Stimulated activated naive CD8-positive, alpha-beta T cell treated with anti-CD3 and anti-CD28 coated beads, Interleukin-15, amount 100 ng/mL, for 72 hours (primary cell): Measurements from ENCODE around the gene SLC66A1.
A peak's percentile ranks its signal among the peaks of the same experiment; 100 is the strongest.

Experiments used
- ATAC-seq: fragments of 150-1000 bp; cut with Tn5 transposase; 2 replicates; pipeline ENCODE4 v1.10.0; 2021; ENCODE audit warnings: mild to moderate bottlenecking, moderate library complexity
- DNase-seq, 2 donors: peaks; one replicate each; pipeline ENCODE4 v3.0.0; 2021 to 2022
- H3K27ac Mint-ChIP-seq, 2 donors: one replicate each; pipeline ENCODE4 v1.8.0; 2022; ENCODE audit warnings: mild to moderate bottlenecking in 2 of 2, mixed read lengths in 2 of 2, moderate library complexity in 2 of 2
- H3K27me3 Mint-ChIP-seq: one replicate; pipeline ENCODE4 v1.8.0; 2022; ENCODE audit warnings: mixed read lengths
- H3K4me1 Mint-ChIP-seq: one replicate; pipeline ENCODE4 v1.8.0; 2022; ENCODE audit warnings: mild to moderate bottlenecking, mixed read lengths
- H3K4me3 Mint-ChIP-seq, 2 donors: one replicate each; pipeline ENCODE4 v1.8.0; 2022; ENCODE audit warnings: mild to moderate bottlenecking in 2 of 2, mixed read lengths in 2 of 2, moderate library complexity in 1 of 2
- H3K9me3 Mint-ChIP-seq, 2 donors: one replicate each; pipeline ENCODE4 v1.8.0; 2022; ENCODE audit warnings: mixed read lengths in 2 of 2

Gene SLC66A1

DNA sequence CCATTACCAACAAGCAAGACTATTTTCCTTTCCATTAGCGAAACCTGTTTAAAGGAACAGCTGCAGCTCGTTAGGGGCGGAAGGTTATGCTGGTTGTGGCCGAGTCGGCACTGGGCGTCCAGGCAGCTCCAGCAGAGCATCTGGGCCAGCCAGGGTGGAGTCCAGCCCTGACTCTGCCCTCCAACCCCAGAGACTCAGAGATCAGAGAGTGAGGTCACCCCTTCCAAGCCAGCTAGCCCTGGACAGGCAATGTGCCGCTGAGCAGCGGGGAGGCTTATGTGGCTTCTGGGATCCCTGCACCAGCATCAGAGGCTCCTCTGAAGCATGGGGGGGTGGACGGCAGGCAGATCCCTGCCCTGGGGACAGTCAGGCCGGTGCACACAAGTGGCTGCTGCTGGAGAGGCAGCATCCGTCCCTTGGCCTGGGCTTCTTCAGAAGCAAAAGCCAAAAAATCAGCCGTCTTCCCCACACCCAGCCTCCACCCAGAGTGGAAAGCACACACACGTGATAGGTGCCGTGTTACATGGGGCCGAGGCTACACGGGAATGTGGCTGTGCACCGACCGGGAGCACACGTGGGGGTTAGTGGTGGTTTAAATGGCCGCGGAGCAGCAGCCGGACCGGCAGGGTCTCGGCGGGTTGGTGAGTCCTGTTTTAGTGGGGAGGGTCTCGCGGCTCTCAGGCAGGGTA is 30.1 kb downstream of the SLC66A1 start:
- no peaks in the 10 kb centered on the region for H3K9me3 Mint-ChIP-seq
- H3K4me3 Mint-ChIP-seq: no peak overlapping the region
- peaks cover 23% of the 10 kb centered on the region for H3K4me1 Mint-ChIP-seq
- DNase-seq (no peak), ATAC-seq (no peak)
- no peaks in the 10 kb centered on the region for H3K27me3 Mint-ChIP-seq
- no peak overlapping the region for H3K27ac Mint-ChIP-seq

DNA sequence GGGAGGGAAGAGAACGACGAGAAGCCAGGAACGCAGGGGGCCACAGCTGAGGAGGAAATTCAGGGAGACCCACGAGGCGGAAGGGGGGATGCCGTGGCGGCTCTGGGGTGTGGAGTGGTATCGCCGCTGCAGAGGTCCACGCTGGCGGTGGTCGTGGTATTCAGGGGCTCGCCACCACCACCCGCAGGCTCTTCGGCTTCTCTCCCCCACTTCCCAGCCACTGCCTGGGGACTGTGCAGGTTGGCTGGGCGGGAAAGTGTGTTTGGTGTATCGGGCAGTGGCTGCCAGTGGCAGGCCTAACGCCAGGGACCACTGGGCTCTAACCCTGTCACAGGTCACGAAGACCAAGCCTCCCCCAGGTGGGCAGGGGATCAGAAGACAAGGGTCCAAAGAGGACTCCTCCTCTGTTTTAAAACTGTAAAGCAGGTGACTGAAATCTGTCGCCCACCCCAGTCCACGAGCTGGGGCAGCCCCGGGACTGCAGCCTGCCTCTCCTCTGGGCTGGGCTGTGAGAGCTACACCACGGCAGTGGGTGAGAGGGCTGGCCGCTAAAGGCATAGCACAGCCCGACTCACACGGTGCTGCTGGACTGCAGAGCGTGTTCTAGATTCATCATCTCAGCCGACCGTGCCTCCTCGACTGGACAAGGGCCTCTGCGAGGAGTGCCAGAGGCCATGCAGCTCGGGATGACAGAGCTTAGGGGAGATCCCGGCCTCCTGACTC is 30.9 kb downstream of the SLC66A1 start:
- peak overlapping the region in 1 of 2 donors; percentile 89 for H3K27ac Mint-ChIP-seq
- H3K9me3 Mint-ChIP-seq: no peaks in the 10 kb centered on the region

DNA sequence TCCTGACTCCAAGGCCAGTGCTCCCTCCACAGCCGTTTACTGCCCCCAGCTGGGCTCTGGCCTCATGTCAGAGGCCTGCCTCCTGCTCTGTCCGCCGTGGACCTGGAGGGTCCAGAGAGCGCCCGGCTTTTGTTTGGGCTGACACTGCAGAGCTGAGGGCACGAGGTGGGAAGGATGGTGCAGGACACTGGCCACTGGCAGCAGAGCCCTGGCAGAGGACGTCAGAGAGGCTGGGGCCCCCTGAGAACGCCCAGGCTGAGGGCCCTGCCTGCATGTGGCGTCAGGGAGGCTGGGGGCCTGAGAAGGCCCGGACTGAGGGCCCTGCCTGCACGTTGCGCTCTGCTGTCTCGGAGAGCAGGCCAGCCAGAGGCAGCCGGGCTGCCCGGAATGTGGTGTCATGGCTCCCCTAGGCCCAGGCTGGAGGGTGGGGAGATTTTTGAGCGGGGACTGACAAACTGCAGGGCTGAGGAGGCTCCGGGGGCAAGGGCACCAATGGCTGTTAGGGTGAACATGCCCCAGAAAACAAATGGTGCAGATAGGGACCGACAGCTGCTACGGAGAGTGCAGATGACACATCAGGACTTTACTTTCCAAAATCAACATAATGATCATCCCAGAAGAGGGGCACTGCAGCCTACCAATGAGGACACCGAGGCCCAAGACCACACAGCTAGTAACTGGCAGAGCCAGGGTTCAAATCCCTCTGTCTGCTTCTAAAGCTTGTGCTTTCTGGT is 31.7 kb downstream of the SLC66A1 start:
- DNase-seq: no peak
- Mint-ChIP-seq H3K9me3 (no peaks in the 10 kb centered on the region), H3K4me3 (no peak overlapping the region), H3K4me1 (peaks cover 11% of the 10 kb centered on the region), H3K27me3 (no peaks in the 10 kb centered on the region), H3K27ac (peak overlapping the region in 1 of 2 donors; percentile 34)
- ATAC-seq: peak; percentile 3

More for the DNA sequence above, 30.9 kb downstream of the SLC66A1 start:
- no peak overlapping the region for H3K4me3 Mint-ChIP-seq
- no peak for DNase-seq
- peaks cover 14% of the 10 kb centered on the region for H3K4me1 Mint-ChIP-seq
- no peaks in the 10 kb centered on the region for H3K27me3 Mint-ChIP-seq
- ATAC-seq: no peak

DNA sequence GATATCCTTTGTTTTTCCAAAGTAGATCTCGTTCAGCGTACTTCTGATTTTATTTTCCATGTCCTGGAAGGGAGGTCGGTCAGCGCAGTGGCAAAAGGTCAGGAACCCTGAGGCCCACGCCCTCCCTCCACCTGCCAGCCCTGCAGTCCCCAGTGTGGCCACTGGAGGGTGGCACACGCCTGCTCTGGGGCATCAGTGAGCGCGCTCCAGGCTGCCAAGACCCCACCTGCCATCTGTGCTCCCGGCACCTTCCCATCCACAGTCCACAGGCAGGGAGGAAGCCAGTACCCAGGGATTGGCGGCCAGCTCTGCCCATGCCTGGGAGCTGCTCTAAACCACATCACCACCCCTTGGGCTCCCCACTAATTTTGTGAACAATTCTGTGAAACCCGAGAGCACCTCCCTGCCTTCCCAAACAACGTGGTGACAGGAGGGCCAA is 32.3 kb downstream of the SLC66A1 start:
- ATAC-seq: peak; percentile 62
- DNase-seq: peak; percentile 37 to 40
- Mint-ChIP-seq H3K27ac (peak overlapping the region in 1 of 2 donors; percentile 34), H3K9me3 (no peaks in the 10 kb centered on the region), H3K27me3 (no peaks in the 10 kb centered on the region), H3K4me3 (no peak overlapping the region), H3K4me1 (peaks cover 11% of the 10 kb centered on the region)

DNA sequence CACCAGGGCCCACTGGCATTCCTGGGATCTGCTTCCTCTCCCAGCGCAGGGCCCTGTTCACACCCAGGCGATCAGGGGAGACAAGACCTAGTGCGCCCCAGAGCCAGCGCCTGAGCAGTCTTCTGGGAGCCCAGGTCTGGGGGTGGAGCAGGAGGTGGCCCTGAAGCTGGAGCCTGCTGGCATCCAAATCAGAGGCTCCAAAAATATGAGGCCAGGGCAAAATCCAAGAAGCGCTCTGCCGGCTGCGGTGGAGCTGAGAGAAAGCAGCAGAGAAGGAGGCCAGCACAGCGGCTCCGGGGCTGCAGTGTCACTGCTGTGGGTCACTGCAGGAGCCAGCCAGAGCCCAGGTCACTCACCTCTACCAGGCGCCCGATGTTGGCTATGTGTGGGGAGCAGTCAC is 32.7 kb downstream of the SLC66A1 start:
- no peak overlapping the region for H3K4me3 Mint-ChIP-seq
- ATAC-seq: no peak
- H3K27me3 Mint-ChIP-seq: no peaks in the 10 kb centered on the region
- H3K27ac Mint-ChIP-seq: peak overlapping the region in 1 of 2 donors; percentile 85
- H3K9me3 Mint-ChIP-seq: no peaks in the 10 kb centered on the region
- peaks cover 11% of the 10 kb centered on the region for H3K4me1 Mint-ChIP-seq
- DNase-seq: no peak

DNA sequence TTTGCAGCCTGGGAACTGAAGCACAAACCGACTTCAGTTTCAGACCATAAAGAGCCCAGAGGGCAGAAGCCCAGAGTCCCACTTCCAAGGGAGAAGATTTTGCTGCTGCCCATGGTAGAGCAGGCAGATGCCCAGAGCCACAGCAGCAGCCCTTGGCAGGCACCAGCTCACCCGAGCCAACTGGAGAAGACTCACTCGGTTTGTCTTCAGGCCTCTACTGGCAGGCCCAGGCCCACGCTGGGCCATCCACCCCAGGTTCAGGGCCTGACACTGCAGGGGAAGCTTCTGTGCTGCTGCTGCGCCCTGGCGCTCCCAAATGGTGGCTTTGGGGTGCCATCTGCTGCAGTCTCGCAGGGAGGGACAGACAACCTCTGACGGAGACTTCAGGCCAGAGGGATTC is 33.3 kb downstream of the SLC66A1 start:
- Mint-ChIP-seq H3K27me3 (no peaks in the 10 kb centered on the region), H3K4me1 (peaks cover 11% of the 10 kb centered on the region), H3K9me3 (no peaks in the 10 kb centered on the region), H3K27ac (peak overlapping the region in 1 of 2 donors; percentile 85), H3K4me3 (no peak overlapping the region)
- DNase-seq (no peak), ATAC-seq (no peak)

DNA sequence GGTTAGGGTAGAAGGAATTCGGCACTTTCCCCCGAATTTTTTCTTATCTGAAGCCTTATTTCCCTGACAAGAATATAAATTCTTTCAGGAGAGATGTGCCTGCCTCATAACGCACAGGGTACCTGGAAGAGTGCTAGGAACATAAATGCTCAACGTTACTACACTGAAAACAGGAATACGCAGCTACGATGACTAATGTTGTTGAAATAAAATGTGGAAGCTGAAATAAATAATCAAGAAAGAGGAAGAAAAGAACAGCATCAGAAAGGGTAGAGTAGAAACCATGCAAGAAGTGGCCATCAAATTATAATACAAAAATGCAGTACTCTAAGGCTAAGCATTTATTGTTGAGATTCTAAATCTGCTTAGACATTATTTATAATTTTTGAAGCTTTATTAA is 33.9 kb downstream of the SLC66A1 start:
- H3K4me3 Mint-ChIP-seq: no peak overlapping the region
- H3K27ac Mint-ChIP-seq: no peak overlapping the region

DNA sequence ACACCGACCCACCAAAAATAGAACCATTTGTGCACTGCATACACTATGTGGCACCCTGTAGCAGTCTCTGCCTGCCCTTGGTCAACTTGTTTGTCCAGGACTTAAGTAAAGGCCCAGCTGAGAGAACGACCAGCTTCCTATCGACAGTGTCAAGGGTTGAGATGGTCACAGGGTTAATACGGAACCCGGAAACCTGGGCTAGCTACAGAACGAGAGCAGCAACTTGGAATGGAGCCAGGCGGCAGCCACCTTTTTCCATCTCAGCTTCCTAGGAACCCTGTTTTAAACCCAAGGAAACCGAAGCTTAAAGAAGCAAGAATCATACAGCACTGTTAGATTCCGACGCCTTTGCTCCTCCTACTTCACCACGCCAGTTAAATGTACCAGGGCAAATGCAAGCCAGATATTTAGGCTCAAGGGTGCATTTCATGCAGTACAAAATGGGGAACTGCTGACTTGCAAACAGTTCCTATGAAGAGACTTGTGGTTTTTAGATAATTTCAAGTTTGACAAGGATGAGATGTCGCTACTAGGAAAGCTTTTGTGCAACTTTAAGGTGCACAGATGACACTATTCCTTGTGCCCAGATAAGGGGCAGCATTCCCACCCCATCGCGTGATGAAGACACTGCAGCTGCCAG is 35.5 kb downstream of the SLC66A1 start:
- H3K9me3 Mint-ChIP-seq: no peaks in the 10 kb centered on the region
- peaks cover 1% of the 10 kb centered on the region for H3K4me1 Mint-ChIP-seq
- H3K4me3 Mint-ChIP-seq: no peak overlapping the region
- ATAC-seq (no peak), DNase-seq (no peak)
- H3K27ac Mint-ChIP-seq: peak overlapping the region in 1 of 2 donors; percentile 69
- no peaks in the 10 kb centered on the region for H3K27me3 Mint-ChIP-seq

More for the DNA sequence above, 33.9 kb downstream of the SLC66A1 start:
- H3K4me1 Mint-ChIP-seq: peaks cover 11% of the 10 kb centered on the region
- H3K9me3 Mint-ChIP-seq: no peaks in the 10 kb centered on the region
- H3K27me3 Mint-ChIP-seq: no peaks in the 10 kb centered on the region
- DNase-seq (no peak), ATAC-seq (no peak)

DNA sequence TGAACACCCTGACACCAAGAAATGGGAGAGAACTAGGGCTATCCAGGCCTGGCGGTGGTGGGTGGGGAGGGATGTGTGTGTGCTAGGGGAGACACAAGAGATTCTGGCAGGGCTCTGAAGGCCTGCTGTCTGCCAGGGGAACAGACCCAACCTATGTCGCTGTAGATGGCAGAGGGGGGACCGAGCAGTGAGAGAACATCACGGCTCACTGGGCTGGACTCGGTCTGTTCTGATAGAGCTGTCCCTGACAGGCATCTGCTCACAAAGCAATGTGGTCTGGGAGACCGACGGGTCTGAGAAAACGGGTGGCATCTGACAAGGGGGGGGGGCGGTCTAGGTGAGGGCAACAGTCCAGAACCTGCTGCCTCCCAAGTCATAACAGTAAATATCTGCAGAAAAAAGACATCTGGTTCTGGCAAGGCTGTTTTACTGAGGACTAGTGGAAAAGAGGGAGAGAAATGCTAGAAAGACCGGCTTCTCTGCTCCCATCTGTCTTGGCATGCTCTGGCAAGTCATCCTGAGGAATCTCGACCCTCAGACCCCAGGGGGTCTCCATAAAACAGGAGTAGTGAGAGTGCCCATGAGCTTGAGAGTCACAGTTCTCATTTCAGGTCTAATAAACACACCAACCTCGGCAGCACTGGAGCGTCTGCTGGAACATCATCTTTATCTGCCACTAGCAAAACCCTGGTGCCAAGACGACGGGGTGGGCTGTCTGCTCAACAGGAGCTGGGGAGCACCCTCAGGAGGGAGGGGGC is 36.5 kb downstream of the SLC66A1 start:
- ATAC-seq (no peak), DNase-seq (no peak)
- Mint-ChIP-seq H3K9me3 (no peaks in the 10 kb centered on the region), H3K27ac (peak overlapping the region in 1 of 2 donors; percentile 76), H3K27me3 (no peaks in the 10 kb centered on the region), H3K4me3 (no peak overlapping the region), H3K4me1 (no peaks in the 10 kb centered on the region)

DNA sequence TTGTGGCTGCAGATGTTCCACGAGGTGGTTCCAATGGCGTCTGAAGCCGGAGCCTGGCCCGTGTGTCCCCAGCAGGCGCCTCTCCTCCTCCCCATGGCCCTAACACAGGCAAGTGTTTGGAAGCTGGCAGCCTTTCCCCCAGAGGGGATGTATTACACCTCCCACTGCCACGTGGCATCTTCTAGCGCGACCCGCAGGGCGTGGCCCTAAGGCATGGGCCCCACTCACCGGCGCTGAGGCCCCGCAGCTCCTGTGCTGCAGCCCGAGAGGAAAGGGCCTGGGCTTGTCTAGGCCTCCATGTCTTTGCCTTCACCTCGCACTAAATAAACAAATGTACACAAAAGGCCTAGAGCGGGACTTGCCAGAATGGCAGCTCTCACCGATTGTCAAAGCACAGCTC is 37.9 kb downstream of the SLC66A1 start:
- DNase-seq (no peak), ATAC-seq (no peak)
- H3K27ac Mint-ChIP-seq: peak overlapping the region in 1 of 2 donors; percentile 59
- H3K4me1 Mint-ChIP-seq: no peaks in the 10 kb centered on the region
- no peaks in the 10 kb centered on the region for H3K27me3 Mint-ChIP-seq
- H3K9me3 Mint-ChIP-seq: no peaks in the 10 kb centered on the region
- H3K4me3 Mint-ChIP-seq: no peak overlapping the region

DNA sequence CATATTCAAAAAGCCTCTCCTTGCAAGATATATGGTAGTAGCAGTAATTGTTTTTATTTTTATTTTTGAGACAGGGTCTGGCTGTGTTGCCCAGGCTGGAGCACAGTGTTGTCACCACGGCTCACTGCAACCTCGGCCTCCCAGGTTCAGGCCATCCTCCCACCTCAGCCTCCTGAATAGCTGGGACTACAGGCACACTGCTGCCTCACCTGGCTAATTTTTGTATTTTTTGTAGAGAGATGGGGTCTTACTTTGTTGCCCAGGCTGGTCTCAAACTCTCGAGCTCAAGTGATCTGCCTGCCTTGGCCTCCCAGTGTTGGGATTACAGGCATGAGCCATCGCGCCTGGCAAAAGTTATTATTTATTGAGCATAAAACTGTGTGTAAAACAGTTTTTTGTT is 38.4 kb downstream of the SLC66A1 start:
- H3K9me3 Mint-ChIP-seq: no peaks in the 10 kb centered on the region
- ATAC-seq: no peak
- no peak overlapping the region for H3K4me3 Mint-ChIP-seq
- no peak for DNase-seq
- H3K27me3 Mint-ChIP-seq: no peaks in the 10 kb centered on the region
- H3K4me1 Mint-ChIP-seq: no peaks in the 10 kb centered on the region
- H3K27ac Mint-ChIP-seq: no peak overlapping the region

DNA sequence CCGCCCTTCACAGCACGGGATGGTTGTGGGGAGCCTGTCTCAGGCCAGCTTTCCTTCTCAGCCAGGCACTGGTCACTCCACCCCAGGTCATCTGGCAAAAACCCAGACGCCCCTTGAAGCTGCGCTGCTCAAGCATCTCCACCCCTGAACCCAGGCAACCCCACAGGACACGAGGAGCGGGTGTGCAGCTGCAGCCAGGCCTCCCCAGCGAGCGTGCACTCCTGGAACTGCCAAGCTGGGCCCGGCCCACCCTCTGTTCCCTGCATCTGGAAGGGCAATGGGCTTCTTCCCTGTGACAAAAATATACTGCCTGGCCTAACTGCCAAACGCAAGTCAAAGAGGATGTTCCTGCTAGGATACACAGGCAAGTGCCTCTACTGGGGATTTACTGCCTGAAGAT is 39.7 kb downstream of the SLC66A1 start:
- Mint-ChIP-seq H3K27ac (peak overlapping the region; percentile 60 to 94), H3K4me1 (no peaks in the 10 kb centered on the region), H3K4me3 (no peak overlapping the region), H3K9me3 (no peaks in the 10 kb centered on the region), H3K27me3 (no peaks in the 10 kb centered on the region)
- no peak for ATAC-seq
- no peak for DNase-seq

DNA sequence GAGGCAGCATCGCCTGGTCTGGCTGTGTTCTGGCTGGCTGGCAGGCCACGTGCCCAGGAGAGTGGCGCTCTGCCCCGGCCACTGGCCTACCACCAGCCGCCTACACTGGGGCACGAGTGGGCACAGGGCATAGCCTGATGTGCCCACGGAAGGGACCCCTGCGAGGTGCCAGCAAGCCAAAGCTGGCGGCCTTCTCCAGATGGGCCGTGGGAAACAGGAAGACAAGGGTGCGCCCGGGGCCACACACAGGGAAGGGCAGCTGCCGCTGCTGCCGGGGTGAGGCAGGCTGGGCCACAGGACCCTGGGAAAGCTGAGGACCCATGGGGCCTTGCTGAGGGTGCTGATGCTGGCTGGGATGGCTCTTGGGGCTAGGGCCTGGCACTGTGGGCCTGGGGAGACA is 40.7 kb downstream of the SLC66A1 start:
- ATAC-seq (no peak), DNase-seq (no peak)
- Mint-ChIP-seq H3K9me3 (no peaks in the 10 kb centered on the region), H3K27ac (no peak overlapping the region), H3K4me3 (no peak overlapping the region), H3K27me3 (no peaks in the 10 kb centered on the region), H3K4me1 (no peaks in the 10 kb centered on the region)

DNA sequence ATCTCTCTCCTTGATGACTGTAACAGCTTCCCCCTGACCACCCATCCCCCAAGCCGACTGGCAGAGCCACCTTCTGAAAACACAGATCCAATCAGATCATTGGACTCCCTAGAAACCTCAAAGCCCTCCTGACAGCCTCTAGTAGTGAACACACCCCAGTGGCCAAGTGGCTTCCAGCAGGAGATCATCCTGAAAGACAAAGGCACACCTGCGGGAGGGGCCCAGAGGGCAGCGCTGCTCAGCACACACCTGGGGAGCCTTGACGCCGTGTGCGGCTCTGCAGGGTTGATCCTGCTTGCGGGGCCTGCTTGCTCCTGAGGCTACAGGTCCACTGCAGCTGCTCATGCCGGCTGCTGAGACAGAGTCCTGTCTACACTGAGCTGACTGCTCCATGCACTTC is 41.5 kb downstream of the SLC66A1 start:
- DNase-seq (no peak), ATAC-seq (no peak)
- H3K27ac Mint-ChIP-seq: peak overlapping the region in 1 of 2 donors; percentile 55
- no peaks in the 10 kb centered on the region for H3K4me1 Mint-ChIP-seq
- H3K9me3 Mint-ChIP-seq: no peaks in the 10 kb centered on the region
- no peak overlapping the region for H3K4me3 Mint-ChIP-seq
- no peaks in the 10 kb centered on the region for H3K27me3 Mint-ChIP-seq

DNA sequence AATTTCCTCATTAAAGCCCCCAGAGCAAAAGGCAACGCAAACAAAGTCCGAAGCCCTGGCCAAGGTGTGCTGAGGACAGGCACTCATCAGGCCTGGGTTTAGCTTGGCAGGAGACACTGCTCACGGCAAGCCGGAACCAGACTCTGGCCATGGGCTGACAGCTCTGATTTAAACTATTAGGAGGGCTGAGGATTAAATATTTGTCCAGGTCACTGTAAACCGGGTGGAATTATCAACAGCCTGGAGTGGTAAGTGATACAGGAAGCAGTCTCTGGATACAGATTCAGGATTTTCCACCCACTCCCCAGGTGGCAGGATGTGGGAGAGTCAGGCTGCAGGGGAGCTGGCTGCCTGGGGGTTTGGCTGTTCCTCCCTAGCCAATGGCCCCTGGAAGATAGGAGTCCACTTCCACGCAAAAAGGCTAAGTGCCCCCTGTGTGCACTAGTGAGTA is 42.4 kb downstream of the SLC66A1 start:
- no peaks in the 10 kb centered on the region for H3K27me3 Mint-ChIP-seq
- no peaks in the 10 kb centered on the region for H3K9me3 Mint-ChIP-seq
- no peak overlapping the region for H3K4me3 Mint-ChIP-seq
- DNase-seq: no peak
- ATAC-seq: no peak
- peaks cover 4% of the 10 kb centered on the region for H3K4me1 Mint-ChIP-seq
- H3K27ac Mint-ChIP-seq: peak overlapping the region in 1 of 2 donors; percentile 33
